ENCODE data around the gene OR51B2. TPM values are rescaled to one million over a fixed set of nuclear protein-coding genes. Genes with fewer than 3 reads are reported as not detected.

Gene OR51B2
- total and polyA plus RNA-seq, 2 of the 13 experiments (the other 11 are each of a cell fraction or from before 2014, with no cell fraction given): not detected

DNA sequence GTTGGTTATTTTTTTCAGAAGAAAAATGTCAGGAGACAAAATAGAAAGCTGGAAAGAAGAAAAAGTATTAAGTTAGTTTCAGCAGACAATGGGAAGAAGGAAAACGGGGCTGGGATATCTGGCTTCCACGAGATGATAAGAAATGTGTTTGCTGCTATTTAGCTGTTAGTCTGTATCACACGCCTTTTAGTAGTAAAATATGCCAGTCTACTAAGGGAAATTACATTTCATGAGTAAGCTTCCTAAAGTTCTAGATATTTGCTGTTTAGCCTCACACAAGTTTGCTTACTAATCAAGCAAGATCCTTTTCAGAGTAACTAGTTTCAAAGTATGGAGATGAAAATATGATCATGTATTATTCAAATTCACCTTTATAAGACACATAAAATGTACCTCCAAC is 23.8 kb downstream of the OR51B2 start:
- H3K79me2 ChIP-seq (ENCODE audit: insufficient read depth, low read length): no peaks in the 10 kb centered on the region
- H3K4me3 ChIP-seq (replicated peaks in 1 of 3; ENCODE audit: insufficient read depth in 1 of 3, low read depth in 2 of 3, low read length in 3 of 3): no peak overlapping the region
- in situ Hi-C loops (cut with HindIII; ENCODE audit: extremely low pct_ligation_motif_present, low pct_unique_long_range_greater_than_20kb): no loop called here
- POLR2A ChIA-PET: no interaction called here
- no TSS peak for BruUV-seq (replicated peaks)
- no peaks in the 10 kb centered on the region for H3K9me3 ChIP-seq (ENCODE audit: low read length)
- H3K27ac ChIP-seq (ENCODE audit: extremely low read length, insufficient read depth, low read length): no peak overlapping the region
- no peak for TF ChIP-seq CBX5 (CRISPR knock-in tag; IDR thresholded peaks at IDR 0.05; ENCODE audit: borderline replicate concordance)
- TF ChIP-seq, protein P1, sequence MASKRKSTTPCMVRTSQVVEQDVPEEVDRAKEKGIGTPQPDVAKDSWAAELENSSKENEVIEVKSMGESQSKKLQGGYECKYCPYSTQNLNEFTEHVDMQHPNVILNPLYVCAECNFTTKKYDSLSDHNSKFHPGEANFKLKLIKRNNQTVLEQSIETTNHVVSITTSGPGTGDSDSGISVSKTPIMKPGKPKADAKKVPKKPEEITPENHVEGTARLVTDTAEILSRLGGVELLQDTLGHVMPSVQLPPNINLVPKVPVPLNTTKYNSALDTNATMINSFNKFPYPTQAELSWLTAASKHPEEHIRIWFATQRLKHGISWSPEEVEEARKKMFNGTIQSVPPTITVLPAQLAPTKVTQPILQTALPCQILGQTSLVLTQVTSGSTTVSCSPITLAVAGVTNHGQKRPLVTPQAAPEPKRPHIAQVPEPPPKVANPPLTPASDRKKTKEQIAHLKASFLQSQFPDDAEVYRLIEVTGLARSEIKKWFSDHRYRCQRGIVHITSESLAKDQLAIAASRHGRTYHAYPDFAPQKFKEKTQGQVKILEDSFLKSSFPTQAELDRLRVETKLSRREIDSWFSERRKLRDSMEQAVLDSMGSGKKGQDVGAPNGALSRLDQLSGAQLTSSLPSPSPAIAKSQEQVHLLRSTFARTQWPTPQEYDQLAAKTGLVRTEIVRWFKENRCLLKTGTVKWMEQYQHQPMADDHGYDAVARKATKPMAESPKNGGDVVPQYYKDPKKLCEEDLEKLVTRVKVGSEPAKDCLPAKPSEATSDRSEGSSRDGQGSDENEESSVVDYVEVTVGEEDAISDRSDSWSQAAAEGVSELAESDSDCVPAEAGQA (IDR thresholded peaks at IDR 0.05; ENCODE audit: low read depth): no peak
- TF ChIP-seq, protein P1 (CRISPR knock-in tag; IDR thresholded peaks at IDR 0.05; ENCODE audit: borderline replicate concordance): no peak
- no peak for TF ChIP-seq ZC3H13 (CRISPR knock-in tag; IDR thresholded peaks at IDR 0.05)
- no peak for TF ChIP-seq ZNF253 (CRISPR knock-in tag; IDR thresholded peaks at IDR 0.05; ENCODE audit: borderline replicate concordance)
- no peak for TF ChIP-seq ZNF549 (CRISPR knock-in tag; IDR thresholded peaks at IDR 0.05)
- TF ChIP-seq HNRNPL (IDR thresholded peaks at IDR 0.05; ENCODE audit: low read depth, low read length): no peak
- TF ChIP-seq CC2D1A (CRISPR knock-in tag; IDR thresholded peaks at IDR 0.05): no peak
- TF ChIP-seq ZSCAN30 (CRISPR knock-in tag; IDR thresholded peaks at IDR 0.05): no peak
- TF ChIP-seq CREM (IDR thresholded peaks at IDR 0.05): no peak
- TF ChIP-seq CREM (CRISPR knock-in tag; IDR thresholded peaks at IDR 0.05): no peak
- H4K20me1 ChIP-seq (ENCODE audit: insufficient read depth, low read length): no peaks in the 10 kb centered on the region
- H3K36me3 ChIP-seq (replicated peaks in 1 of 2; ENCODE audit: control insufficient read depth in 1 of 2, insufficient read depth in 2 of 2, low read length in 2 of 2): no peaks in the 10 kb centered on the region
- H3K4me2 ChIP-seq (ENCODE audit: low read depth, low read length): no peak overlapping the region
- DNase-seq (ENCODE audit: low spot score): no peak
- no peak overlapping the region for H3K9ac ChIP-seq (ENCODE audit: insufficient read depth, low read depth, low read length)
- CTCF ChIA-PET (ENCODE audit: low intra/inter-chr PET ratio, low total read pairs): no interaction called here
- ATAC-seq: no peak
- no peak for FAIRE-seq
- intact Hi-C loops (cut with micrococcal nuclease; ENCODE audit: unreplicated experiment): no loop called here
- 3% methylated on average over 3 of the region's 3 CpGs for WGBS (ENCODE audit: low lambda C conversion rate)
- H3K27me3 ChIP-seq (ENCODE audit: control insufficient read depth in 1 of 2, insufficient read depth in 2 of 2, low read length in 2 of 2): no peaks in the 10 kb centered on the region
- H3K4me1 ChIP-seq (ENCODE audit: insufficient read depth, low read length): no peaks in the 10 kb centered on the region
- H2AFZ ChIP-seq (ENCODE audit: low read length): no peak overlapping the region

Data from HepG2 (cell line).